IMR-90 (cell line): ENCODE data around the gene OSBPL3.

Experiments used
- CTCF ChIP-seq: conservative IDR thresholded peaks from 2 replicates; pipeline ENCODE4 v1.5.1; 2012; ENCODE audit warnings: mild to moderate bottlenecking, low read depth, low read length, improper control_type of control experiment
- MXI1 ChIP-seq: IDR thresholded peaks from 2 replicates; pipeline ENCODE4 v1.6.1; 2012; ENCODE audit warnings: low read depth, mild to moderate bottlenecking, low read length, moderate library complexity, borderline replicate concordance
- POLR2A ChIP-seq: IDR thresholded peaks from 2 replicates; pipeline ENCODE4 v1.6.1; 2012; ENCODE audit warnings: mild to moderate bottlenecking, low read depth, low read length

GRCh38 chr7:24800667-24801066 is 179.3 kb downstream of the OSBPL3 start:
- no peak for TF ChIP-seq CTCF
- no peak for TF ChIP-seq MXI1
- no peak for TF ChIP-seq POLR2A
